ENCODE results near the gene L3MBTL4.

L3MBTL4 gene

DNA sequence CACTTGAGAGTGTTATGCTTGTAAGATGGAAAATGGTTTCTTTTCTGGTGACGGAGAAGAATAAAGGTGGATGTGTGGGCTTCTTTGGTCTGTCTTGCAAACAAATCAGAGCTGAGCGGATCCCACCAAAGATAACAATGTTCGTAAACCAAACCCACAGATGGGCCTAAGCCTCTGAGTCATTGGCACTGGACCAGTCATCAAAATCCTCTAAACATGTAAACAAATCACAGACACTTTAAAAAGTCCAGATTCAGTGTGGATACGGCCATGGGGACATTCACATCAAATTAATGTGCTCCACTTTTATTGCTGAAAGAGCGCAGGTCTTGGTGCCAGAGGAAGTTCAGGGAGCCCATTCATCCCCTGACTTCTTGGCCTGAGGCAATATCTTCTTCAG is 458.9 kb downstream of the L3MBTL4 start:
- TF ChIP-seq PPARA (CRISPR knock-in tag; IDR thresholded peaks at IDR 0.05; ENCODE audit: borderline replicate concordance) (no peak), ESRRG (CRISPR knock-in tag; IDR thresholded peaks at IDR 0.05) (no peak), CREB5 (CRISPR knock-in tag; IDR thresholded peaks at IDR 0.05; ENCODE audit: low read depth) (no peak), SNAI2 (CRISPR knock-in tag; IDR thresholded peaks at IDR 0.05) (no peak), ARNTL (CRISPR knock-in tag; IDR thresholded peaks at IDR 0.05; ENCODE audit: borderline replicate concordance, low read depth) (no peak), POU6F1 (CRISPR knock-in tag; IDR thresholded peaks at IDR 0.05; ENCODE audit: borderline replicate concordance, low read depth) (no peak), ZNF70 (CRISPR knock-in tag; IDR thresholded peaks at IDR 0.05) (no peak)
- ATAC-seq, result no peak

GRCh38 chr18:5951515-5952091 is 463.1 kb downstream of the L3MBTL4 start:
- no peak for TF ChIP-seq TOX (CRISPR knock-in tag; IDR thresholded peaks at IDR 0.05; ENCODE audit: borderline replicate concordance)
- TF ChIP-seq CSDC2 (CRISPR knock-in tag; IDR thresholded peaks at IDR 0.05), result no peak
- TF ChIP-seq POU6F1 (CRISPR knock-in tag; IDR thresholded peaks at IDR 0.05; ENCODE audit: borderline replicate concordance, low read depth), result no peak
- no peak for TF ChIP-seq PPARA (CRISPR knock-in tag; IDR thresholded peaks at IDR 0.05; ENCODE audit: borderline replicate concordance)
- no peak for TF ChIP-seq ZNF70 (CRISPR knock-in tag; IDR thresholded peaks at IDR 0.05)
- TF ChIP-seq CREB5 (CRISPR knock-in tag; IDR thresholded peaks at IDR 0.05; ENCODE audit: low read depth), result no peak
- TF ChIP-seq, protein P1, sequence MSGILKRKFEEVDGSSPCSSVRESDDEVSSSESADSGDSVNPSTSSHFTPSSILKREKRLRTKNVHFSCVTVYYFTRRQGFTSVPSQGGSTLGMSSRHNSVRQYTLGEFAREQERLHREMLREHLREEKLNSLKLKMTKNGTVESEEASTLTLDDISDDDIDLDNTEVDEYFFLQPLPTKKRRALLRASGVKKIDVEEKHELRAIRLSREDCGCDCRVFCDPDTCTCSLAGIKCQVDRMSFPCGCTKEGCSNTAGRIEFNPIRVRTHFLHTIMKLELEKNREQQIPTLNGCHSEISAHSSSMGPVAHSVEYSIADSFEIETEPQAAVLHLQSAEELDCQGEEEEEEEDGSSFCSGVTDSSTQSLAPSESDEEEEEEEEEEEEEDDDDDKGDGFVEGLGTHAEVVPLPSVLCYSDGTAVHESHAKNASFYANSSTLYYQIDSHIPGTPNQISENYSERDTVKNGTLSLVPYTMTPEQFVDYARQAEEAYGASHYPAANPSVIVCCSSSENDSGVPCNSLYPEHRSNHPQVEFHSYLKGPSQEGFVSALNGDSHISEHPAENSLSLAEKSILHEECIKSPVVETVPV (CRISPR knock-in tag; IDR thresholded peaks at IDR 0.05), result no peak
- TF ChIP-seq OSR1 (CRISPR knock-in tag; IDR thresholded peaks at IDR 0.05), result no peak
- no peak for TF ChIP-seq ZNF565 (CRISPR knock-in tag; conservative IDR thresholded peaks at IDR 0.05; ENCODE audit: low read depth)
- TF ChIP-seq GLIS3 (CRISPR knock-in tag; IDR thresholded peaks at IDR 0.05), result no peak
- TF ChIP-seq ZFP30 (CRISPR knock-in tag; IDR thresholded peaks at IDR 0.05), result no peak
- TF ChIP-seq ZFP3 (CRISPR knock-in tag; IDR thresholded peaks at IDR 0.05), result no peak
- TF ChIP-seq ARNTL (CRISPR knock-in tag; IDR thresholded peaks at IDR 0.05; ENCODE audit: borderline replicate concordance, low read depth), result no peak
- TF ChIP-seq ZC3H10 (CRISPR knock-in tag; IDR thresholded peaks at IDR 0.05), result no peak
- ATAC-seq, result no peak

DNA sequence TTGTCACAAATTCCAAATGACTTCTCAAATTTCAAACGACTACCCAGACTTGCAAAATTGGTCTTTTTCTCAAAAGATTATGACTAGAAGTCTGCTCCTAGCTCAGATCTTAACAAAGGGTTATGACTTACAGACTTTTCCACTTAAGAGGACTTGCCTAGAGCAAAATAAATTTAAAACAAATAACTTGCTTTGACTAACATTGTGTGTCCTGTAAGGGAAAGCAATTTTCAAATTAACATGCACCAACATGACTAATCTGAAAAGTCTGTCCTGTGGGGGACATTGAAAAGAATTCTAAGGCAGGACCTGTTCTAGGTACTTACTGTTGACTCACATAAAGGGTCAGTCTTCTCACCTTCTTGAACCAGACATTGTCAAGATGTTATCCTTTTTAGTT is 465.9 kb downstream of the L3MBTL4 start:
- ATAC-seq, result no peak
- TF ChIP-seq GLIS3 (CRISPR knock-in tag; IDR thresholded peaks at IDR 0.05), result no peak
- TF ChIP-seq BACH2 (CRISPR knock-in tag; IDR thresholded peaks at IDR 0.05; ENCODE audit: borderline replicate concordance), result no peak
- TF ChIP-seq ZFP30 (CRISPR knock-in tag; IDR thresholded peaks at IDR 0.05), result no peak
- TF ChIP-seq TSHZ2 (CRISPR knock-in tag; IDR thresholded peaks at IDR 0.05), result no peak
- TF ChIP-seq ARNTL (CRISPR knock-in tag; IDR thresholded peaks at IDR 0.05; ENCODE audit: borderline replicate concordance, low read depth), result no peak
- TF ChIP-seq, protein P1 (CRISPR knock-in tag; IDR thresholded peaks at IDR 0.05), result no peak
- no peak for TF ChIP-seq RARB (CRISPR knock-in tag; IDR thresholded peaks at IDR 0.05)
- TF ChIP-seq PATZ1 (CRISPR knock-in tag; IDR thresholded peaks at IDR 0.05; ENCODE audit: borderline replicate concordance), result no peak
- no peak for TF ChIP-seq CSDC2 (CRISPR knock-in tag; IDR thresholded peaks at IDR 0.05)
- no peak for TF ChIP-seq TOX (CRISPR knock-in tag; IDR thresholded peaks at IDR 0.05; ENCODE audit: borderline replicate concordance)
- TF ChIP-seq CREB5 (CRISPR knock-in tag; IDR thresholded peaks at IDR 0.05; ENCODE audit: low read depth), result no peak
- TF ChIP-seq OSR1 (CRISPR knock-in tag; IDR thresholded peaks at IDR 0.05), result no peak
- TF ChIP-seq ZNF70 (CRISPR knock-in tag; IDR thresholded peaks at IDR 0.05), result no peak
